Activated CD8-positive, alpha-beta memory T cell treated with anti-CD3 and anti-CD28 coated beads, Interleukin-2, amount 10 ng/mL, durations not matched to agents 7 days and 5 days (primary cell): ENCODE measurements around the gene SLC35F3. TPM values are rescaled to one million over a fixed set of nuclear protein-coding genes. Genes with fewer than 3 reads are reported as not detected.

Experiments
- ATAC-seq: fragments of 150-1000 bp; cut with Tn5 transposase; one replicate; pipeline ENCODE4 v1.10.0; 2021; ENCODE audit warnings: moderate library complexity
- CTCF ChIA-PET: fragments of 350-600 bp; sonication (Branson Sonifier 250); formaldehyde crosslinking; loops from one replicate; lab custom pipeline; 2021; ENCODE audit warnings: antibody characterized with exemption; lab: Charles Lee
- DNase-seq: peaks from one replicate; pipeline ENCODE4 v3.0.0-alpha.2; 2020
- H3K27ac Mint-ChIP-seq: one replicate; pipeline ENCODE4 v1.8.0; 2021; ENCODE audit warnings: mild to moderate bottlenecking, mixed read lengths
- H3K27me3 Mint-ChIP-seq: one replicate; pipeline ENCODE4 v1.8.0; 2021; ENCODE audit warnings: mixed read lengths
- H3K36me3 Mint-ChIP-seq: one replicate; pipeline ENCODE4 v1.8.0; 2021; ENCODE audit warnings: mild to moderate bottlenecking, mixed read lengths
- H3K4me1 Mint-ChIP-seq: one replicate; pipeline ENCODE4 v1.8.0; 2021; ENCODE audit warnings: mixed read lengths
- H3K4me3 Mint-ChIP-seq: one replicate; pipeline ENCODE4 v1.8.0; 2021; ENCODE audit warnings: mild to moderate bottlenecking, moderate library complexity, mixed read lengths
- H3K9me3 Mint-ChIP-seq: one replicate; pipeline ENCODE4 v1.8.0; 2022; ENCODE audit warnings: low read depth, mixed read lengths
- total RNA-seq, 2 experiments: library from RNA; stranded (reverse); gene quantifications; one replicate each; pipeline ENCODE4 v1.2.3, GENCODE V29; 2021

SLC35F3 gene
- total RNA-seq, 2 experiments from 2014 or later = 13.8 to 16.8 TPM

DNA sequence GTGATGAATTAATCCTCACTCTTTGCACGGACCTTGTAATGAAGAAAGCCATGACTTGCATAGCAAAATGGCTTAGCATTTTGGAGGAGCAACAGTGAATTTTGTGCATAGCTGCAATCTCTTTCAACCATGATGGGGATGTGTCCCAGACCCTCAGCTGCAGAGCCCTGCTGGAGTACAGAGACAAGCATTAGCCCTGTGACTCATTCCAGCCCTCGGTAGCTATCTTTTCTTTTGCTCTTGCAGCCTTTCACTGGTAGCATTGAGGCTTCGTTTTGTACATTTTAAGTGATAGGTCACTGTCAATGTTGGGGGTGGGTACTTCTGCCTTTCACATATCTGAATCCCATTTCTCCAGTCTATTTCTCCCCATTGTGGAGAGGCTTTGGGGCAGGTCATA is 58.4 kb downstream of the SLC35F3 start:
- no peaks in the 10 kb centered on the region for H3K4me1 Mint-ChIP-seq
- no peaks in the 10 kb centered on the region for H3K27me3 Mint-ChIP-seq
- CTCF ChIA-PET = no interaction called here
- ATAC-seq (no peak), DNase-seq (no peak)
- H3K9me3 Mint-ChIP-seq = no peaks in the 10 kb centered on the region
- no peaks in the 10 kb centered on the region for H3K36me3 Mint-ChIP-seq
- H3K4me3 Mint-ChIP-seq = no peak overlapping the region
- H3K27ac Mint-ChIP-seq = no peak overlapping the region

DNA sequence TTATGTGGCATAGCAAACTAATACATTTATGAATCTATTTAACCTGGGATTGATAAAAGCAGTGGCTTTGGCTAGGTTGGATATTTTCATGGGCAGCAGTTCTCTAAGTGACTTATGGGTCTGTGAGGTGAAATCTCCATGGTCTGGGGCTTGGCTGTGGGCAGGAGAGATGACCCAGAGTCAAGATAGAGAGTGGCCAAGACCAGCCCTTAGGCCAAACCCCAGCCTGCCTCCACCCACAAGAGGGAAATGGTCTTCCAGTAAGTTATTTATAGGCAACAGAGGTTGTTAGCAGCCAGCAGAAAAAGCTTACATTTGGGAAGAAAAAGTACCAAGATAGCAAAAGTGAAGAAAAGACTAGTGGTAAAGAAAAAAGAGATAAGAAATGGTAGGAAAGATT is 61.4 kb downstream of the SLC35F3 start:
- DNase-seq = no peak
- Mint-ChIP-seq H3K4me3 (no peak overlapping the region), H3K27ac (no peak overlapping the region), H3K9me3 (no peaks in the 10 kb centered on the region), H3K4me1 (no peaks in the 10 kb centered on the region), H3K36me3 (no peaks in the 10 kb centered on the region), H3K27me3 (no peaks in the 10 kb centered on the region)
- CTCF ChIA-PET = no interaction called here
- ATAC-seq = no peak

DNA sequence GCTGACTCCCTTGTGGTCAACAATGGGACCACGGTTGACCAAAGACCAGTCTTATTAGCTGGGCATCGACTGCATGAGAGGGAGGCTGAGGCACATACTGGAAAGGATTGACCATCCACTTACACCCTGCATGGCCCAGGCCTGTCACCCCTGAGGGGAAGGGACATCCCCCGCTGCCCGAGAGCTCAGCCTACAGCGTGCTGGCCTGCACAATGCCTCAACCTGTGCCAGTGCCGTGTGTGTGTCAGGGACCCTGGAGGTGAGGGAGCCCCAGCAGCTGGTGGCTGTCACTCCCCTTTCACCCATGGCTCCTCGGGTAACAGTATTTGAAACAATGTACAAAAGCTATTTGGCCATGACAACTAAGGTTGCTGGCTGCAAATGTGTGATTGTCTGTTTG is 67.3 kb downstream of the SLC35F3 start:
- Mint-ChIP-seq H3K27me3 (no peaks in the 10 kb centered on the region), H3K4me3 (no peak overlapping the region), H3K36me3 (no peaks in the 10 kb centered on the region), H3K4me1 (no peaks in the 10 kb centered on the region), H3K27ac (no peak overlapping the region), H3K9me3 (no peaks in the 10 kb centered on the region)
- no peak for DNase-seq
- CTCF ChIA-PET = no interaction called here
- ATAC-seq = no peak

DNA sequence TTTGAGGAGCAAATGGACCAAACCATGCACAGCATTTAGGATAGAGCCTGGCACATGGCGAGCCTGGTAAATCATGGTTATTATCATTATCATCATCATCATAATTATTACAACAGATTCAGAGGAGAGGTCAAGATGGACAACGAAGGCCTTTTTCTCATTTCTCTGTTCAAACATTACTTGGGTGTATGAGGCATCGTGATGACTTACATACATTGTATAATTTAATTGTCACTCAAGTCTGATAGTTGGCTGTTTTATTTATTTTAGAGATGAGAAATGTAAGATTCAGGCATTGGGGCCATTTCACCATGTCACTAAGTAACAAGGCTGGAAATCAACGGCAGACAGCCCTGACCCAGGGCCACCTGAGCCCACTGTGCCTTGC is 68.1 kb downstream of the SLC35F3 start:
- ATAC-seq = no peak
- CTCF ChIA-PET = no interaction called here
- Mint-ChIP-seq H3K4me1 (no peaks in the 10 kb centered on the region), H3K36me3 (no peaks in the 10 kb centered on the region), H3K4me3 (no peak overlapping the region), H3K9me3 (no peaks in the 10 kb centered on the region), H3K27me3 (no peaks in the 10 kb centered on the region), H3K27ac (no peak overlapping the region)
- no peak for DNase-seq

DNA sequence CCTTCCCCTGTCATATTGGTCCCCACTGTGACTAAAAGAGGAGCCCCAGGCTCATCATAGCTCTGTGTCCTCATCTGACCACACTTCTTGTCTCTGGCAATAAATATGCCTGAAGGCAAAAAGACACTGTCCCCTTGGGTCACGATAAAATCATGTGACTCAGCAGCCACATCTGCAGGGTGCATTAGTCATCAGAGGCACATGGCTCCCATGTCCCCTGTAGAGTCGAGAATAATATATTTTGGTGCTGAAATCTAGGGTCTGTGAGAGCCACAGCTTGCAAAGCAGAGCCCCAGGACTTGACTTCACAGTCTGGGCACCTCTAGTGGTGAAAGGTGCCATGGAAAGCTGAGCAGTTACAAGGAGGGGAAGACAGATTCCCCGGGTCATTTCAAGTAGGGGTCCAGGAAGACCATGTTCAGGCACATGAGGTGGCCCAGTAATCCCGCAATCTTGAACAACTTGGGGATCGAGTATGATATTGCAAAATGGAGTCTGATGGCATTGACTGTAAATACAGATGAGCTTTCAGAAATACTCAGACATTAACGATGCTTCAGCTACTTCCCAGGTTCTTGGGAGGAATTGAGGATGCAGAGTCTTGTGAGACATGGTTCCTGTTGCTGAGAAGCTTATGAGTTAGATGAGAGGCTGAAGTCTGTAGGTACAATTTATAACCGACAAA is 68.6 kb downstream of the SLC35F3 start:
- Mint-ChIP-seq H3K36me3 (no peaks in the 10 kb centered on the region), H3K4me1 (no peaks in the 10 kb centered on the region), H3K9me3 (no peaks in the 10 kb centered on the region), H3K27me3 (no peaks in the 10 kb centered on the region), H3K4me3 (no peak overlapping the region), H3K27ac (no peak overlapping the region)
- ATAC-seq (no peak), DNase-seq (no peak)
- CTCF ChIA-PET = no interaction called here

DNA sequence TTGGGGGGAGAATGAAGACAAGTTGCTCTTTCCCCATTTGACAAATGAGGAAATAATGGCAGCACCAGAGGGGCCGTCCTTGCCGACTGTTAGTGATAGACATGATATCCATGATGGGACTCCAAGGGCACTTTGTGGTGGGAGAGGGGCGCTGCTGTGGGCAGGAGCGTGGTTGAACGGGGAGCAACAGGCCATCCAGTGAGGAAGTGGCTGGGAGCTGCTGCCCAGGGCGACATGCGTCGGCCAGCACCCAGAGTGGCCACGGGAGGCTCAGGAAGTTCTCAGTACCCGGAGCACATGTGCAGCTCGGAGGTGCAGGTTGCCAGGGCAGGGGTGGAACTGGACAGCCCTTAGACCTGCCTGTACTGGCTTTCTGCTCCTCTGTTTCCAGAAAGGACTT is 71.0 kb downstream of the SLC35F3 start:
- no peak for DNase-seq
- ATAC-seq = no peak
- CTCF ChIA-PET = no interaction called here
- Mint-ChIP-seq H3K27ac (no peak overlapping the region), H3K27me3 (no peaks in the 10 kb centered on the region), H3K4me3 (no peak overlapping the region), H3K4me1 (no peaks in the 10 kb centered on the region), H3K36me3 (no peaks in the 10 kb centered on the region), H3K9me3 (no peaks in the 10 kb centered on the region)

DNA sequence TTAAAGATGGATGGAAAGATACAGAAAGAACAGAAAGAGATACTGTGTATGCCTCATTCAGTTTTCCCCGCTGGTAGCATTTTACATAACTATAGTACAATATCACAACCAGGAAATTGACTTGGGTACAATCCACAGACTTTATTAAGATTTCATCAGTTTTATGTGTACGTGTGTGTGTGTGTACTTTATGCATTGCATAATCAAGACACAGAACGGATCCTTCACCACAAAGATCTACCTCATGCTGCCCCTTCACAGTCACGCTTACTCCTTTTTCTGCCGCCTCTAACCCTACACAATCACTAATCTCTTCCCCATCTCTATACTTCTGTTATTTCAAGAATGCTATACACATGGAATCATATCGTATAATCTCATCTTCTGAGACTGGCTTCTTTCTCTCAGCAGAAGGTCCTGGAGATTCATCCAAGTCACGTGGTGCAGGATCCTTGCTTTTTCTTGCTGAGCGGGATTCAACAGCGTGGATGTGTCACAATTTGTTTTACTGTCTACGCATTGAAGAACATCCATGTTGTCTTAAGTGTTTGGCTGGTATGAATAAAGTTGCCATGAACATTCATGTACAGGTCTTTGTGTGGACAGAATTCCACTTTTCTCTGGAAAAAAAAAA is 76.7 kb downstream of the SLC35F3 start:
- Mint-ChIP-seq H3K36me3 (no peaks in the 10 kb centered on the region), H3K4me1 (no peaks in the 10 kb centered on the region), H3K27ac (no peak overlapping the region), H3K9me3 (no peaks in the 10 kb centered on the region), H3K27me3 (no peaks in the 10 kb centered on the region), H3K4me3 (no peak overlapping the region)
- ATAC-seq = no peak
- CTCF ChIA-PET = interaction anchor here (0.5 kb wide), 1 partner anchor 429 kb away, joined by 3 read pairs; no protein-coding TSS in a partner anchor
- DNase-seq = no peak

DNA sequence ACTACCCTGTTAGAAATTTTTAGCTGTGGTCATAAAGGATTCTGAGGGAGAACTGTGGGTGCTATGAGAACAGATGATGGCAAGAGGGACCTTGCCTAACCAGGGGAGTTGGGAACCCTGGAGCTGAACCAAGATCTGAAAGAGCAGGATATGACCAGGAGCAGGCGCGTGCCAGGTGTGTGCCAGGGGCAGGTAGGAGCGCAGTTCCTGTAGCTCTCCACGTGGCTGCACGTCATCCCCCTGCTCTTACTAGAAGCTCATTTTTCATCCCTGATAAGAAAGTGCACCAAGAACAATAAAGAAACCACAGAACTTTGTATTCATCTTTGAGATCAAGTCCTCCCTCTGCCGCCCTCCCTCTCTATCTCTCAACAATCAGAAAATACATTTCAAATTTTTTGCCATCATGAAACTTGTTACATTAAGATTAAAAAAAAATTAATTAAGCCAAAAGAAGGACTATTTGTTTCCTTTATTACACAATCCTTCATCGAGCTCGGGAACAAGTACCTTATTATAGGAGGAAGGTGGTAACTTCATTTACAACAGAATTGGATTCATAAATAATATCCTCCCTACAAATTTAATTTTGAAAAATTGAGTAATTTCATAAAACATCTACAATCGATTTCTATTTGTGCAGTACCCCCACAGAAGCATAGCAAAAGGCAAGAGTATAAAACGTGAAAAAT is 78.5 kb downstream of the SLC35F3 start:
- Mint-ChIP-seq H3K27me3 (peaks cover 12% of the 10 kb centered on the region), H3K9me3 (no peaks in the 10 kb centered on the region), H3K27ac (no peak overlapping the region), H3K4me3 (no peak overlapping the region), H3K4me1 (no peaks in the 10 kb centered on the region), H3K36me3 (no peaks in the 10 kb centered on the region)
- DNase-seq = no peak
- CTCF ChIA-PET = no interaction called here
- no peak for ATAC-seq

DNA sequence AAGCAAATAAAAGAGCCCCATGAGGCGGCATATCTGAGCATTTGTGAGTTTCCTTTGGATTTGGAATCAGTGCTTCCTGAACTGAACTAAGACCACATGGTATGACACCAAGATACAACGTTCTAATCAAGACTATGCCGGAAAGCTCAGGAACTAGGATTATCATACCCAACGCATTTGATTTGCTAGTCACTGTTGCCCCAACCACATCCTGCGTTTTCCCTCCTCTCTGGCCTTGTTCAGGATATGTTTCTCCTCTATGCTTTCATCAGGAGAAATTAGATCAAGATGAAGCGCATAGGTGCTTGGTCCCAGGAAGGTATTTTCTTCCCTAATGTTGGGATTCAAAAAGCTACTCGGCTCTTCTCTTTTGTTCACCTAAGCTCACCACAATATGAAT is 79.3 kb downstream of the SLC35F3 start:
- peaks cover 13% of the 10 kb centered on the region for H3K27me3 Mint-ChIP-seq
- no peak for DNase-seq
- CTCF ChIA-PET = no interaction called here
- no peaks in the 10 kb centered on the region for H3K9me3 Mint-ChIP-seq
- no peaks in the 10 kb centered on the region for H3K4me1 Mint-ChIP-seq
- H3K4me3 Mint-ChIP-seq = no peak overlapping the region
- no peaks in the 10 kb centered on the region for H3K36me3 Mint-ChIP-seq
- ATAC-seq = no peak
- no peak overlapping the region for H3K27ac Mint-ChIP-seq

DNA sequence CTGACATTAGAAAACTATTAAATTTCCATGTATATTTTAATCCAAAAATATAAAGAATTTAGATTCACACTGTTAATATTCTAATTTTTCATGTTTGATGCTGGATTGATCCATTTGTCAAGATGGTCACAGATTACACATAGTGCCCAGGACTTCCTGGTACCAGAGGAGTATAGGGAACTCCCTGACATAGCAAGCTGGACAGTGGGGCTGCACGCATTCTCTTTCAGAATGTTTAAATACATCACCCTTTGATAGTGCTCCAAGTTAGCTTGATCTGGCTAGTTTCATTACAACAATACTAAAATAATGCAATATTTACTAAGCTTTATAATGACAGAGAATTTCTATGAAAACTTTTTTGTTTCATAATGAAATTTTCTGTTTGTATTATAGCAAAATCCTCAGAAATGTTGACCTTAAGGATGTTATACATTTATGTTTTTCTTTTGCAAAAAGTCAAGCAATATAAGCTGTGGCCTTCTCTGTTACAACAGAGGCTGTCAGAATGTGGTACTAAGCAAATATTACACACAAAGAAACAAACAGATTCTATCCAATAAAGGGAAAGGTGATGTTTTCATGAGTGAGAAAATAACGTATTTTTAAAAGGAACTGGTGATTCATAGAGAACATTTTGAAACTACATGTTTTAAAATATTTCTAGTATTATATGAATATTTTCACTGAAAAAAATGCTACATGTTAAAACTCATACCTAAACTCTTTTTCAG is 84.7 kb downstream of the SLC35F3 start:
- no peaks in the 10 kb centered on the region for H3K9me3 Mint-ChIP-seq
- ATAC-seq = no peak
- peaks cover 5% of the 10 kb centered on the region for H3K4me1 Mint-ChIP-seq
- CTCF ChIA-PET = no interaction called here
- H3K36me3 Mint-ChIP-seq = no peaks in the 10 kb centered on the region
- no peak overlapping the region for H3K27ac Mint-ChIP-seq
- DNase-seq = no peak
- no peak overlapping the region for H3K4me3 Mint-ChIP-seq
- H3K27me3 Mint-ChIP-seq = peaks cover 13% of the 10 kb centered on the region

DNA sequence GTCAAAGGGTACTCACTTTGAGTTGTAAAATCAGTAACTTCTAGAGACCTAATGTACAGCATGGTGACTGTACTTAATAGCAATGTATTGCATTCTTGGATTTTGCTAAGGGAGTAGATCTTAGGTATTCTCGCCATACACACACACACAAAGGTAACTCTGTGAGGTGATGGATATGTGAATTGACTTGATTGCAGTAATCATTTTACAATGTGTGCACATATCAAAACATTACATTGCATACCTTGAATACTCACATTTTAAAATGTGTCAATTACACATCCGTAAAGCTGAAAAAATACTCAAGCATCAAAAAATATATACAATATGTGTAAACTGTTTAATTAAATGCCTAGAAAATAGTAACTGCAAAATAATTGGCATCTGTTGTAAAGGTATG is 86.0 kb downstream of the SLC35F3 start:
- H3K27me3 Mint-ChIP-seq = peaks cover 13% of the 10 kb centered on the region
- H3K9me3 Mint-ChIP-seq = no peaks in the 10 kb centered on the region
- ATAC-seq (no peak), DNase-seq (no peak)
- peaks cover 5% of the 10 kb centered on the region for H3K4me1 Mint-ChIP-seq
- H3K36me3 Mint-ChIP-seq = no peaks in the 10 kb centered on the region
- CTCF ChIA-PET = no interaction called here
- no peak overlapping the region for H3K4me3 Mint-ChIP-seq
- no peak overlapping the region for H3K27ac Mint-ChIP-seq

DNA sequence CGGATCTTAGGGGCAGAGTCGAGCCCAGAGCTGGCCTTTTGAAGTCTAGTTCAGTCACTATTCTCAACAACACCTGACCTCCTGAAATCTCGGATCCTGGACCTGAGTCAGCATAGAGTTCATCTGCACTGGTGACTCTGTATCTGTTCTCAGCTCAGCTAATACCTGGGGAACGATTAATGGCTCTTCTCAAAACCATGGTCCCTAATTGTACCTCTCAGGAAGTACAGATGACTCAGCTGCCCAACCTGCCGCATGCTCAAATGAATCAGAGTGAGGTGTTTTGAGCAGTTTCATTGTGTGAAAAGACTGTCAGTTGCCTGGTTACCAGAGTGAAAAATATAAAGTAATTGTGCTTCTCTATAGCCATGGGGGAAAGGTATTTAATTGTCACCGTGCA is 89.2 kb downstream of the SLC35F3 start:
- Mint-ChIP-seq H3K27ac (no peak overlapping the region), H3K36me3 (no peaks in the 10 kb centered on the region), H3K27me3 (no peaks in the 10 kb centered on the region), H3K4me3 (no peak overlapping the region), H3K9me3 (no peaks in the 10 kb centered on the region), H3K4me1 (peaks cover 5% of the 10 kb centered on the region)
- ATAC-seq = peak; percentile 49
- DNase-seq = no peak
- CTCF ChIA-PET = no interaction called here

DNA sequence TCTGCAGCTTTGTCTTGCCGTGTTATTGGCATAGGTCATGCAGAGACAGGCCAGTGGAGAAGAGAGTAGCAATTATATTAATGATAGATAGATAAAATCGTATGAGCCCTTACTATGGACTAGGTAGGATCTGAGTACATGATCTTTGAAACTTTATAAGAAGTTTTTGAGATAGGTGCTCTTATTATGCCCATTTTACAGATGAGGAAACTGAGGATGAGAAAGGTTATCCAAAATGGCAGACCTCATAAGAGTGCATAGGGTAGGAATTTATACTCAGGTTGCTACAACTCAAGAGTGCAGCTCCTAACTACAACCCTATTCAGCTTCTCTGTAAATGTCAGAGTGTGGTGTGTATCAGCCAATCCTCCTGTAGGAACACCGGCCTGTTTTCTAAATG is 89.6 kb downstream of the SLC35F3 start:
- Mint-ChIP-seq H3K4me3 (no peak overlapping the region), H3K4me1 (peaks cover 5% of the 10 kb centered on the region), H3K27me3 (no peaks in the 10 kb centered on the region), H3K9me3 (no peaks in the 10 kb centered on the region), H3K27ac (no peak overlapping the region), H3K36me3 (no peaks in the 10 kb centered on the region)
- no peak for ATAC-seq
- CTCF ChIA-PET = no interaction called here
- DNase-seq = no peak
